Hematopoietic multipotent progenitor cell treated with erythropoietin and hydrocortisone succinate and interleukin-3 and kit ligand, for 4 days (in vitro differentiated cells): ENCODE results near the gene KRTAP10-2.
"Not testable (repeated sequence)": the region's sequence is repeated elsewhere in the genome, so short reads cannot be mapped to it uniquely, and the experiment has no call there.

ENCODE experiments used
- DNase-seq: peaks from one replicate; pipeline ENCODE4 v3.0.0-alpha.2; 2015

The KRTAP10-2 gene

DNA sequence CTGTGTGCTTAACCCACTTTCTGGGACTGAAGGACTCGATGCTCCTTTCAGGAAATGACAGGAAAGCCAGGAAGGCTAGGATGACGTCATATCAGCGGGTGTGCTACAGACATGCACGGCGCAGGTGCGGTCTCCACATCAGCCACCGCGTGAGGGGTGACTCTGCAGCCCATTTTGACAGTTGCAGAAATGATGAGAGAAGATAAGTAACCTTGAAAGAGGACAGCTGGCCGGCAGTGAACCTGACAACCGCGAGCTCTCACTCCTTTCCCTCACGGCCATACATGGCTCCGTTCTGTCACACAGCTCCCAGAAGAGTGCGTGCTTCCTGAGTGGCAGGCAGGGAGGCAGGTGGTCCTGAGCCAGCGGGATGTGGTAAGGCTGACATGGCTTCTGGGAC lies 30.8 kb upstream of the KRTAP10-2 start:
- no peak for DNase-seq

- no peak for DNase-seq
Observed at GRCh38 chr21:44581158-44581557, 29.9 kb upstream of the KRTAP10-2 start.

- not testable (repeated sequence) for DNase-seq
Observed at GRCh38 chr21:44580231-44580821, 29.0 kb upstream of the KRTAP10-2 start, which contains the start of gene KRTAP10-5. Gene KRTAP10-5, minus strand, starts transcription at chr21:44580604. Its CDS starts 26 bp downstream, at chr21:44580578.

DNA sequence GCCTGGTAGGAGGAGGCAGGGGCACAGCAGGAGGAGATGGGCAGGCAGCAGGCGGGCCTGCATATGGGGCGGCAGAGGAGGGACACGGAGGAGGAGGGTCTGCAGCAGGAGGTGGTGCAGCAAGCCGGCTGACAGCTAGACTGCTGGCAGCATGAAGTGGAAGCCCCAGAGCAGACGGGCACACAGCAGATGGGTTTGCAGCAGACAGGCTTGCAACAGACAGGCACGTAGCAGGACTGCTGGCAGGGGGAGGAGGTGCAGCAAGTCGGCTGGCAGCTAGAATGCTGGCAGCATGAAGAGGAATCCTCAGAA lies 28.5 kb upstream of the KRTAP10-2 start:
- DNase-seq = no peak

- no peak for DNase-seq
Observed at GRCh38 chr21:44579056-44579832, 27.9 kb upstream of the KRTAP10-2 start.

DNA sequence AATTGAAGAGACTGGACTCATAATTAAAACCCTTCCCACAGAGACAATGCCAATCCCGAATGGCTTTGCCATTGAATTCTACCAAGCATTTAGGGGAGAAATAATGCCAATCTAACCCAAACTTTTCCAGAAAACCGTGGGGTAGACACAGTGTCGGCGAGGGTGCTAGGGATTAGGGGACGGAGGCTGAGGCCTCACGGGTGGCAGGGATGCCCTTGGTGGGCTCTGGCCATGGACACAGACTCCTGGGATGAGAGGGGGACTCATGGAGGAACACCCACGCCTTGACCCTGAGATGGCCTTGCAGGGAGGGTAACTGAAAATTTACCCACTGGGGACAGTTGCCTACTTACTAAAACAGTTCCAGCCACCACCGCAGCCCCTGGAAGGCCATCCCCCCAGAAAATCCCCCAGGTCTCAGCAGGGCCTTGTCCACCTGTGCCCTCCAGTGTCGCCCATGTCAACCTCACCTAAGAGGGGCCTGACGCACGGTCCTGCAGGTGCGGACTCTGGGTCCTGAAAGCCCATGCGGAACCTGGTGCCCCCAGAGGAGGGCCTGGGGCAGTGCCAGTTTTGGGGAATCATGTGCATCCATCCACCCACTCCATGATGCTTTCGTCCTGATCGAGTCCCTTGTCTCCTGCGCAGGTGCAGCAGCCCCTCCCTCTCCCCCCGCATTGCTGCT lies 27.2 kb upstream of the KRTAP10-2 start:
- DNase-seq = no peak

DNA sequence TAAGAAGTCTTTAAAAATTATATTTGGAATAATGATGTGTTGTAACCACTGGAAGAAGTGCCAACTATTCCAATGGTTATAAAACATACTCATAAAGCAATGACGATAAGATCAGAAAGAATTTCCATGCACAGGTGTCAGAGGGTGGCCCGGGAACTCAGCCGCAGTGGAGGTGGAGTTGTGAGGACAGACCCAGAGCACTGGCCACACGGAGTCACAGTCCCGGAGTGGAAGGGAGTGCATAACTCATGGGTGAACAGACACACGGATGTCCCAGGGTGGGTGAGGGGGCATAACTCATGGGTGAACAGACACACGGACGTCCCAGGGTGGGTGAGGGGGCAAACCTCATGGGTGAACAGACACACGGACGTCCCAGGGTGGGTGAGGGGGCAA lies 24.7 kb upstream of the KRTAP10-2 start:
- DNase-seq = no peak

GRCh38 chr21:44575307-44576024 lies 24.2 kb upstream of the KRTAP10-2 start:
- no peak for DNase-seq

DNA sequence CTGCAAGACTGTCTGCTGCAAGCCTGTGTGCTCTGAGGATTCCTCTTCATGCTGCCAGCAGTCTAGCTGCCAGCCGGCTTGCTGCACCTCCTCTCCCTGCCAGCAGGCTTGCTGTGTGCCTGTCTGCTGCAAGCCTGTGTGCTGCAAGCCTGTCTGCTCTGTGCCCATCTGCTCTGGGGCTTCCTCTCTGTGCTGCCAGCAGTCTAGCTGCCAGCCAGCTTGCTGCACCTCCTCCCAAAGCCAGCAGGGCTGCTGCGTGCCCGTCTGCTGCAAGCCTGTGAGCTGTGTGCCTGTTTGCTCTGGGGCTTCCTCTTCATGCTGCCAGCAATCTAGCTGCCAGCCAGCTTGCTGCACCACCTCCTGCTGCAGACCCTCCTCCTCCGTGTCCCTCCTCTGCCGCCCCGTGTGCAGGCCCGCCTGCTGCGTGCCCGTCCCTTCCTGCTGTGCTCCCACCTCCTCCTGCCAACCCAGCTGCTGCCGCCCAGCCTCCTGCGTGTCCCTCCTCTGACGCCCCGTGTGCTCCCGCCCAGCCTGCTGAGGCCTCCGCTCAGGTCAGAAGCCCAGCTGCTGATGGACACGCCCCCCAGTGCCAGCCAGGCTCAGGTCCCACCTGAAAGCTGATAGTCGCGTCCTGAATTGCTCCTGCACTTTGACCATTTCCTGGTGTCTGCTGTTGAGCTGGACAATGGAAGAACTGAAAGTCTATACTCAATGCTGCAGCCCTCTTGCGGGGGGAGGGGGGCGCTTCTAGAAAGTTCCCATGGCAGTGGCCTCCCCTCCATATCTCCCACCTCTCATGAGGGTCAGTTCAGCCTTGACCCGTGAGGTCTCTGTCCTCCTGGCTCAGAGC lies 23.4 kb upstream of the KRTAP10-2 start:
- DNase-seq = no peak

DNA sequence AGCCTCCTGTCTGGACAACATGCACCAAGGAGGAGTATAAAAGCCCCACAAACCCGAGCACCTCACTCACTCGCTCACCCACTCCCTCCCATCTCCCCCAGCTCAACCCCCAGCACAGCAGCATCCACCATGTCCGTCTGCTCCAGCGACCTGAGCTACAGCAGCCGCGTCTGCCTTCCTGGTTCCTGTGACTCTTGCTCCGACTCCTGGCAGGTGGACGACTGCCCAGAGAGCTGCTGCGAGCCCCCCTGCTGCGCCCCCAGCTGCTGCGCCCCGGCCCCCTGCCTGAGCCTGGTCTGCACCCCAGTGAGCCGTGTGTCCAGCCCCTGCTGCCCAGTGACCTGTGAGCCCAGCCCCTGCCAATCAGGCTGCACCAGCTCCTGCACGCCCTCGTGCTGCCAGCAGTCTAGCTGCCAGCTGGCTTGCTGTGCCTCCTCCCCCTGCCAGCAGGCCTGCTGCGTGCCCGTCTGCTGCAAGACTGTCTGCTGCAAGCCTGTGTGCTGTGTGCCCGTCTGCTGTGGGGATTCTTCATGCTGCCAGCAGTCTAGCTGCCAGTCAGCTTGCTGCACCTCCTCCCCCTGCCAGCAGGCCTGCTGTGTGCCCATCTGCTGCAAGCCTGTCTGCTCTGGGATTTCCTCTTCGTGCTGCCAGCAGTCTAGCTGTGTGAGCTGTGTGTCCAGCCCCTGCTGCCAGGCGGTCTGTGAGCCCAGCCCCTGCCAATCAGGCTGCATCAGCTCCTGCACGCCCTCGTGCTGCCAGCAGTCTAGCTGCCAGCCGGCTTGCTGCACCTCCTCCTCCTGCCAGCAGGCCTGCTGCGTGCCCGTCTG lies 22.5 kb upstream of the KRTAP10-2 start, which contains the start of gene KRTAP10-4:
TSS of gene KRTAP10-4 (plus strand) at position 100 of the 827 bp plus-strand sequence. CDS start at position 130, 30 bp downstream.
- DNase-seq = not testable (repeated sequence)

DNA sequence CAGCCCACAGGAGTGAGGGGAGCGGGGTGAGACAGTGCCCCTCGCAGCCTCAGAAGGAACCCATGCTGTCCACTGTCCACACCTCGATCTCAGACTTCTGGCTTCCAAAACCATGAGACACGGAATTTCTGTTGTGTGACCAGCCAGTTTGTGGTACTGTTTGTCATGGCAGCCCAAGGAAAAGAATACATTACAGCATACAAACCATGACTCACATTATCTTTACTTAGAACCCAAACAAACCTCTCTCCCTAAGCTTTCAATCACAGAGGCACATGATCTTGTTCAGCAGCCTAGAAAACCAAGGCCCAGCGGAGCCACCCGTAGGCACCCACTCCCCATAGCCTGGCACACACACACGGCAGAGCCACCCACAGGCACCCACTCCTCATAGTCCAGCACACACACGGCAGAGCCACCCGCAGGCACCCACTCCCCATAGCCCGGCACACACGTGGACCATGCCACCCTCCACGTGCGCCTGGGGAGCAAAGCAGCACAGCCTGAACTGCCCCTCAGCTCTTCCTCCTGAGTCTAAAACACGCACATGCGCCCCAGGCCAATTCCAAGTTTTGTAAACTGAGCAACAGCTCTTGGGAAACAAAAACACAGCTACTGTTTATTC lies 21.8 kb upstream of the KRTAP10-2 start:
- no peak for DNase-seq

- DNase-seq = no peak
Observed at GRCh38 chr21:44571844-44572782, 20.8 kb upstream of the KRTAP10-2 start.

DNA sequence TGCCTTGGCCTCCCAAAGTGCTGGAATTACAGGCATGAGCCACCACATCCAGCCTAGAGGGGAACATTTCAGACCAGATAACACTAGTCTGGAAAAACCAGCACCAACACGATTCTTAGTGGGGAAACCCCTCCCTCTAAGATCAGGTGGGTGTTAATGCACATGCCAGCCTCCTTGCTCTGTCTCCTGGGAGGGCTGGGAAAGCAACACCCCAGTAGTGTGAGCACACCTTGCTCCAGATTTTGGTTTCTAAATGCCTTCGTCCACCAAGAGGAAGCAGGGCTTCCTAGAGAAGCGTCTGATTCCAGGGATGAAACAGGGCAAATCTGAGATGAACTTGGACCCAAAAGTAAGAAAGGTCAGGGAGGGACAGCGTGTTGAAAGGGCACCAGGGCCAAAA lies 20.0 kb upstream of the KRTAP10-2 start:
- no peak for DNase-seq

DNA sequence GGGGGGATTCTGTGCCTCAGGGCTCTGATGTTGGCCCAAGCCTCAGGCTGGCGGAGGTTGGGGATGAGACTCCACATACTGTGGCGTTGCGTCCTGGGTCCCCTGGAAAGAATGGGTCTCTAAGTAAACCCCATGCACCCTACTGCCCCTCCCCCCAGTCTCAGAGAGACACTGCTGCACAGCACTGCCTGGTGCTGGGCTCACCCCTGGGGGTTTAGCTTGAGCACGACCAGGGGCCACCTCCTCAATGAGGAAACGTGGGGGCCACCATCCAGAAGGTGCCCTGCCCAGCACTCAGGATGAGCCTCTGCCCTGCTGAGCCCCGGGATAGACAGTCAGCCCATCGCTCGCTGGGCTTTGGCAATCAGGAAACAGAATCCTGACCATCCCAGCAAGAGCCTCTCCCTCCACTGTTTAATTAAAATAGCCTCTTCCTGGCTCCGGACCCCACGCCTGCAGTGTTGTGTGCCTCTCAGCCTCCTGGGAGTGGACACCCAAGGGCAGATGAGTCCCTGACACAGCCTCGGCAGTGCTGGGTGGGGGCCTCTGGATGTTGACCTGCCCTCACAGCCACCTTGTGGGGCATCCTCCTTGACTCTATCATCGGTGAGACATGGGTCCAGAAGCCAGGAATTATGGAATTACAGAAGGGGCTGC lies 18.7 kb upstream of the KRTAP10-2 start:
- DNase-seq = no peak

DNA sequence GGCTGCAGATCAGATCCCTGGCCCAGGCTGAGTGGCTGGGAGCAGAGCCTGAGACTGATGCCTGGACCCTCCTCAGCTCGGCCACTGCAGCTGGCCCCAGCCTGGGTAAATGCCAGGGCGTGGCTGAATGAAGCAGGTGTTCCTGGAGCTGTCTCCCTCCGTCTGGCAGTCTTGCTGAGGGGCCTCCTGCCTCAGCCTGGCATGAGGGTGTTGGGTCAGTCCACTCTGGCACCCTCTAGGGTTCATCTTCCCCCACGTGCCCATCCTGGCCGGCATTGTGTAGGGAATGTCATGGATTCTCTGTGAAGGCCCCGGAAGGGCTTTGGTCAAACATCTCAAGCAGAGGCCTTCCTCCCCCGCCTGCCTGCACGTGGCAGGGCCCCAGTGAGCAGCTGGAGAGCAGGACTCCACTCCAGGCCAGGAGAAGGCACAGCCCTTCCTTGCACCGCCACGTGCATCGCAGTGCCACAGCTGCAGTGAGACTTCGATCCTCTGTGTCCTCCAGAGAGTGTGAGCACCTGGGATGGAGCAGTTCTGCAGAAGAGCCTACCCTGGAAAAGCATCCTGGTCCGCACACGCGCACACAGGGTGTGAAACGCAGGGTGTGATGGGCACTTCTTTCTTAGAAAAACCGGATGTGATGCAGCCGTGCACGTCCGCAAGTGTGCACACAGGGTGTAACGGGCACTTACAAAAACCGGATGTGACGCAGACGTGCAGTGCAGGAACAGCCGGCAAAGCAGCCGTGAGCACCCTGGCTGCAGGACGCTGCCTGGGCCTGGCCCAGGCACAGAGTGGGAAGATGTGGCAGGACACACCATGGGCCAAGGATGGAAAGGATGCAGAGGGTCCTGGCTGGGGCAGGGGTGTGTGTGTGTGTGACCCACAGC lies 17.6 kb upstream of the KRTAP10-2 start:
- no peak for DNase-seq

GRCh38 chr21:44568261-44568660 lies 17.0 kb upstream of the KRTAP10-2 start:
- DNase-seq = no peak

DNA sequence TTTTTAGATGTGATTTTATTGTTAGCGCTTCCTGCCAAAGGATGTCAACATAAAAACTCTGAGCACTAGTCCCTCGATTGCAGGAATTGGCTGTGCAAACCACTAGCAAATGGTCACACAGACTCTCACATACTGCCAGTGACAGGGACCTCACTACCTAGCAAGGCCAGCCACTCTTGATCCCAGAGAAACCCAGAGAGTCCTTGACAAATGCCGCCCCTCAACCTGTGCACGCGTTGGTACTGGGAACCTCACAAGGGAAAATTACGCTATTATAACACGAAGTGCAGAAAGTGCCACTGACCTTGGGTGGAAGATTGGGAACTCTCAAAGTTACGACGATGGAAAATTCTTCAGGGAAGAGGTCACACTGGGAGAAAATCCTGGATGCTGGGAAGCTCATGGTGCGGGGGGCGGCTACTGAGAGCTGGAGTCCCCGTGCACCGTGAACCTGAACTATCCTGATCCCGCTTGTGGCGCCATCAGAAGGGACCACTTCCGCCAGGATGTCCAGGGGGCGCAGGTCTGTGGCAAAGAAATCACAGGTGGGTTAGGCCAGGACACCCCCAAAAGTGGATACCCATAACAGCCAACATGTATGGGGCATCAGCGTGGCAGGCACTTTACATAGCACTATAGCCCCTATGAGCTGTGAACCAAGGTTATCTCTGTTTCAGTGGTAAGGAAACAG lies 16.3 kb upstream of the KRTAP10-2 start:
- DNase-seq = no peak
